GM21360 (cell line): ENCODE data around the gene VMO1.

Experiments
- ATAC-seq: cut with Tn5 transposase; IDR thresholded peaks from one replicate; pipeline ENCODE4 v1.9.1; 2021; ENCODE audit warnings: mild to moderate bottlenecking, moderate library complexity; ENCODE audit not compliant: unreplicated experiment

VMO1 gene

DNA sequence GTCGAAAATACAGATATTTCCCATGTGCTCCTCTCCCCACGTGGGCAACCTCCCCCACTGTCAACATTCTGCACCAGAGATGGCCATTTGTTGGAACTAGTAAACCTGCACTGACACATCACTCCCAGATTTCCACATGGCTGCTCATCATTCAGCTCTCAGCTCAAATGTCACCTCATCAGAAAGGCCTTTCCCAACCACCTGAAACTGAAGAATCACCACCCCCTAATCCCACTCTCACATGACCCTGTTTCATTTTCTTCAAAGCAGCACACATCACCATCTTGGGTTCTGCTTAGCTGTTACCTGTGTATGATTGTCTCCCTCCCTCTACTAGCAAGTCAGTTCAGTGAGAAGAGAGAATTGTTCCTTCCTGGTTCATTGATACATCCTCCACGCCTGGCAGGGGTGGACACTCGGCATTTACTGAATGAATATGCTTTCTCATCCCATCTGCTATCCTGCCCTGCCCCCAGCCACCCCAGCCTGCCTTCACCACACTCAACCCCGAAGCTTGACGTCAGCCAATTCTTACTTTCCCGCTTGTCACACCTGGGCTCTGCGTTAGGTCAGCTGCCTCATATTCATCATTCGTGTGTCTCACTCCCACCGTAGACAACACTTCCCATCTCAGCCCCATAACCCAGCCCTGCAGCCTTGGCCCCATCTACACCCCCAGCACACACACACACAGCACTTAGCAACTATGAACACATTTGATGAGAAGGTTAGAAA, 14.5 kb upstream of the VMO1 start:
- ATAC-seq, result no peak

DNA sequence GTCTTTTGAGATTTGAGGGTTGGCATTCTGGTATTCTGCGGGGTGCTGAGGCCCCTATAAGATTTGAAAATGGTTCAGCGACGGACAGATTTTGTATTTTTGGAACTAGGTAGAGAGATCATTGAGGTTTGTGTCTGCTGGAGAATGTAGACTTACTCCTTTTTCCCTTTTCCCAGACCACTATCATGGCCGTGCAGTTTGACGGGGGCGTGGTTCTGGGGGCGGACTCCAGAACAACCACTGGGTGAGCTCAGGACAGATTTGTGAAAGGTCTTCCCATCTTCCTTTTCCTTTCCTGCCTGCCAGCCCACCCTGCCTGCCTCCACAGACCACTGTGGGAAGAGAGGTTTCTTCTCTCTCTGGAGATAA, 10.4 kb upstream of the VMO1 start:
- ATAC-seq, result no peak

DNA sequence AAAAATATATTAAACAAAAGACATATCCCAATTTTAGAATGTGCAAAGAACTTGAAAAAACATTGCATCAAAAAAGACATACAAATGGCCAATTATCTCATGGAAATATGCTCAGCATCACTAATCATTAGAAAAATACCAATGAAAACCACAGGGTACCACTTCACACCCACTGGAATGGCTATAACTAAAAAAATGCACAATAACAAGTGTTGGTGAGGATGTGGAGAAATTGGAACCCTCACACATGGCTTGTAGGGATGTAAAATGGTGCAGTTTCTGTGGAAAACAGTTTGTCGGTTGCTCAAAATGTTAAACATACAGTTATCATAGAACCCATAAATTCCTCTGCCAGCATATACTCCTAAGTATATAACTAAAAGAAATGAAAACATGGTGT, 9.0 kb upstream of the VMO1 start:
- ATAC-seq, result no peak

DNA sequence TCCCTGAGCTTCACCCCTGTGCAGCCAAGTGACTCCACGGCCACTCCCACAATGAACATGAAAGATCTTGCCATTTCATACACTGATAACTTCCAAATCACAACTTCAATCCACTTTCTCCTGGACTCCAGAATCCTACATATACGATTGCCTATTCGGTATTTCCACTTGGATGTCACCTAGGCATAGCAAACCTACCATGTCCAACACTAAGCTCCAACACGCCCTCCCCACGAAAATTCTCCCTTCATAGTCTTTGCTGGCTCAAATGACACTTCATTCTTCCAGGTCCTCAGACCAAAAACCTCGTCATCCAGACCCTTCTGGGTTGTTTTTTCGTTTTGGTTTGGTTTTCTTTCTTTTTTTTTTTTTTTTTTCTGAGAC, 4.5 kb upstream of the VMO1 start:
- ATAC-seq, result no peak

DNA sequence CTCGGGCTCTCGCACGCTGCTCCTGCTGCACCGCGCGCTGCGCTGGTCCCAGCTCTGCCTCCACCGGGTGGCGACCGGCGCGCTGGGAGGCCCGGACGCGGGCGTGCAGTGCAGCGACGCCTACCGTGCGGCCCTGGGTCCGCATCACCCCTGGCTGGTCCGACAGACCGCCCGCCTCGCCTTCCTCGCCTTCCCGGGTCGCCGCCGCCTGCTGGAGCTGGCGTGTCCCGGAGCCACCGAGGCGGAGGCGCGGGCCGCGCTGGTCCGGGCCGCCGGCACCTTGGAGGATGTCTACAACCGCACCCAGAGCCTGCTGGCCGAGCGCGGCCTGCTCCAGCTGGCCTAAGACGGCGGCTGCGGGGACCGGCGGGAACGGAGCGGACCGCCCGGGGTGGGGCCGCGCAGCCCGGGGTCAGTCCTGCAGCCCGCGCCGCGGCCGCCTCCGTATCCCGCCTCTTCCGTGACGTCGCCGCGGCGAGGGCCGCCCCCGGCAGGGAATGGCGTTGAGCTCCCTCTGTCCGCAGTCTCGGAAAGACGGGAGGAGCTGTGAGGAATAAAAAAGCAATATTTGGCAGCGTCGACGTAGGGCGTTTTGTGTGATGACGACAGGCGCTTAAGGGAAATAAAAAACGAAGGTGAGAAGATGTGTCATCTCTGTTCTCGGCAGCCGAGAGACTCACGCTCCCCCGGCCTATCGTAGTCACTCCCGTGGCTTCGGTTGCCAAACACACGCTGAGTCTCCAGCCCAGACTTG, 4.0 kb upstream of the VMO1 start:
- ATAC-seq, result peak; percentile 87

DNA sequence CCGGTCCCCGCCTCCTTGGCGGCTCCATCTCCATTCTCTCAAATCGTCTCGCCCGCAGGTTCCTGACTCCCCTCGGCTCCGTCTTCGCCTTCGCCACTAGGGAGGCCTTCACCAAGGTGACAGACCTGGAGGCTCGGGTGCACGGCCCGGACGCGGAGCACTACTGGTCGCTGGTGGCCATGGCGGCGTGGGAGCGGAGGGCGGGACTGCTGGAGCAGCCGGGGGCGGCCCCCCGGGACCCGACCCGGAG, 3.5 kb upstream of the VMO1 start:
- no peak for ATAC-seq

DNA sequence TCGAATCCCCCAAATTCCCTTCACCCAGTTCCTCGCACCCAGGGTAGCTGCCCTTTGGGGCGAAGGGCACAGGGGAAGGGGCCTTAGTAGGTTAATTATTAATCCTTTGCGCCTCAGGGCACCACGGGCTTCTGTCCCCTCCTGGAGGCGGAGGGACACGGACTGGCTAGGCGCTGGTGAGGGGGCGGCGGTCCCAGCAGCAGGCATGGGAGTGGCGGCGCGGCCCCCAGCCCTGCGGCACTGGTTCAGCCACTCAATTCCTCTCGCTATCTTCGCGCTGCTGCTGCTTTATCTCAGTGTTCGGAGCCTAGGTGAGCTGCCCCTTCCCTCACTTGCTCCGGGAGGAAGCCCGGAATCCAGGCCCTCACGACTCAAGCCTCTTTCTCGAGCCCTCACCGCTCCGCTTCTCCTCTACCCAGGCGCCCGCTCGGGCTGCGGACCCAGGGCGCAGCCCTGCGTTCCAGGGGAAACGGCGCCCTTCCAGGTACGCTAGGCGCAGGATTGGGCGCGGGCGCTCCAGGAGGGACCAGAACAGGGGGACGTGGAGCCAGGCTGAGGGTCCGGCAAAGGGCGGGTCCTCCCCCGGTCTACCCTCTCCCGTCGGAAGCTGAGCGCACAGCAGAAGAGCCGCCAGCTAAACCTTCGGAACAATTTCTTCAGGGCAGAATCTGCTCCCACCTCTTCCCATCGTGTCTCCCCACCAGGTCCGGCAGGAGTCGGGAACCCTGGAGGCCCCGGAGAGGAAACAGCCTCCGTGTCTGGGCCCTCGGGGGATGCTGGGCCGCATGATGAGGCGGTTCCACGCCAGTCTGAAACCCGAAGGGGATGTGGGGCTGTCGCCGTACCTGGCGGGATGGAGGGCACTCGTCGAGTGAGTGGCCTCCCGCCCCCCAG, 2.9 kb upstream of the VMO1 start, which contains the start of gene GLTPD2:
TSS of gene GLTPD2 (plus strand) at position 158 of the 894 bp plus-strand sequence. CDS start at position 206, 48 bp downstream.
- no peak for ATAC-seq

DNA sequence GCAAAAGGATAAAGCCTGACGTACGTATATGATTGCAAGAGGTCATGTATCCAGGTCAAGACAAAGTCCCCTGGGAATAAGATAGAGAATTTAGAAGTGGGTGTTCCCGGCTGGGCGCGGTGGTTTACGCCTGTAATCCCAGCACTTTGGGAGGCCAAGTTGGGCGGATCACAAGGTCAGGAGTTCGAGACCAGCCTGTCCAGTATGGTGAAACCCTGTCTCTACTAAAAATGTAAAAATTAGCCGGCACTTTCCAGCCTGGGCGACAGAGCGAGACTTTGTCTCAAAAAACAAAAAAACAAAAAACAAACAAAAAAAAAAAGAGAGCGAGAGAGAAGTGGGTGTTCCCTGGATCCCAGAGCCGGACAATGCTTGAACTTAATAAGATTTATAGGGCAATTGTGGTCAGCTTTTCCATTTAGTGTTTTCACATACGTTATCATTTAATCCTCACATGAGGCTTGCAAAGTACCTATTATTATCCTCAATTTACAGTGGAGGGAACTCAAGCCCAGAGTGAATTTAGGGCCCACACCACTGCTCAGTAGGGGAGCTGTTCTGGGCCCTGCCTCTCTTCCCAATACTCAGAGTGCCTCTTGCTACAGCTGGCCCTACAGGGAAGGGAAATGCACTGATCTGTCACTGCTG, 2.1 kb upstream of the VMO1 start:
- ATAC-seq, result no peak

DNA sequence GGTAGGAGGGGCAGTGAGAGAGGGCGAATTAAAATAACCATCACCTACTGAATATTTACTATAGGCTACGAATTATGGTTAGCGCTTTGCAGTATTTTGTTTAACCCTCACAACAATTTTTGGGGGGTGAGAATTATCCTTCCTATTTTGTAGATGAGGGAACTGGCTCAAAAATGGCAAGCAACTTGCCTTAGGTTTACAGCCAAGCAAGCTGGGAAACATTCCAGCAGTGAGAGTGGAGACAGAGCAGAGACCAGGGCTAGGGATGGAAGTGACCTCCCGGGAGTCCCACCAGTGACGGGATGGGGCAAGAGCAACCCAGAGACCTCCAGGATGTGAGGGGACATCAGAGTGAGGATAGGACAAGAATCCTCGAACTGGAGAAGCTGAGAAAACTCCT, 352 bp upstream of the VMO1 start:
- no peak for ATAC-seq

DNA sequence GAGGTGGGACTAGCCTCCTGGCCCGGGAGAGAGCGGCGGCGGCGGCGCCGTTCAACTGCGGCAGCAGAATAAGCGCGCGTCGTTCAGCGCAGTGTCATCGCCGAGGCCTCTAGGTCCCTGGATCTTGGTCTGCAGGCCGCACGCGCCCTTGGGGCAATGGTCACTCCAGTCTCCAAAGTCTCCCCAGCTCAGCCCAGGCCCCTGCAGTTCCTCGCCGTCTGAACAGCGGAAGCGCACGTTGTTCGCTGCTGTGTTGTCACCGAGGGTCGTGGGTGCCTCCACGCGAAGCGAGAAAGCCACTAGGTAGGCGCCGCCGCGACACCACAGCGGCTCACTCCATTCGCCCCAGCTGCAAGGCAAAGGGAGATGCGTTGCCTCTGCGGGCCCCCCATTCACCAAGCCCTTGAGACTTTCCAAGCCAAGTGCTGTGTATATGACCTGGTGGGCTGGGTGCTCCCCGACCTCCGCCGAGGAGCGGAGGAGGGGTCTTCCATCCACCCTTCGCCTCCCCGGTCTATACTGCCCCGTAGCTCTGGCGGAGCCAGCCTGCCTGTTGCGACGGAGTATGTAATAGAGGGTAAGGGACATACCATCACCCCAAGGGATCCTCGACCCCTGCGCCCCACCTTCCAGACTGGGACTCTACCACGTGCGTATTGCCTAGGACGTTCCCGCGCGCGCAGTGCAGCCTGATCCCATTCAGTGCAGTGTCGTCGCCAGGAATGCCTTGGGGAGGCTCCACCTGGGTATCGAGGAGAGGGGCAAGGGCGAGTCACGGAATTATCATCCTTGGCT, 656 bp downstream of the VMO1 start:
- ATAC-seq, result no peak

DNA sequence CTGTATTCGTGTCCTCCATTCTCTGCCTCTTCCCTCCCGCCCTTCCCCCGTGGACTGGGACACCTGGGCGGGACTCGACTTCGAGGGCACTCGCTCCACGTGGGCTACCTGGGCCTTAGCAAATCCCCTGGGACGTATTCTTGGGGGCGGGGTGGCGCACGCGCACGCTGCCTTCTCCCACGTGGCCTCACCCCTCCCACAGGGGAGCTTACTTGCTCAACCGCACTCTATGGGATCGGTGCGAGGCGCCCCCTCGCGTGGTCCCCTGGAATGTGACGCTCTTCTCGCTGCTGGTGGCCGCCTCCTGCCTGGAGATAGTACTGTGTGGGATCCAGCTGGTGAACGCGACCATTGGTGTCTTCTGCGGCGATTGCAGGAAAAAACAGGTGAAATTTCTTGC, 3.5 kb downstream of the VMO1 start:
- no peak for ATAC-seq

DNA sequence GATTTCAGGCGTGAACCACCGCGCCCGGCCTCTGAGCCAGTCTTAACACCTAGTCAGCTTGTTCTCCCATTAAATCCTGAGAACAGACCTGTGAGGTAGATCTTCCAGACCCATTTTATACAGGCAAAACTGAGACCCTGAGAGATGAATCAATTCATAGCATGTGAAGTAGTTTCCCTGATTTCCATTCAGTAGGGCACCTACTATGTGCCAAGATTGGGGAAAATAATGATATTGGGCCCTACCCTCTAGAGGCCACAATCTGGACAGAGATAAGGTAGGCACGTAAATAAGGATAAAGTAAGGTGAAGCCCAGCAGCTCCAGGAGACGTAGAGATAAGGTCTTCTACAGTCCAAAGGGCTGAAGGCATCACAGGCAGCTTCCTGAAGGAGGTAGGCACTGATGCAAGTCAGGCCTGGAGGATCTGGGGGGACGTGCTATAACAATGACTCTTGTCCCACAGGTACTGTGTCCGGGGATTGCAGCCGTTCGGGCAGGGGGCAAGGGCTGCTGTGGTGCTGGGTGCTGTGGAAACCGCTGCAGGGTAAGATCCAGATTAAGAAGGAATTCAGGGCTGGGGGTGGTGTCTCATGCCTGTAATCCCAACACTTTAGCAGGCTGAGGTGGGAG, 5.7 kb downstream of the VMO1 start:
- ATAC-seq, result no peak

DNA sequence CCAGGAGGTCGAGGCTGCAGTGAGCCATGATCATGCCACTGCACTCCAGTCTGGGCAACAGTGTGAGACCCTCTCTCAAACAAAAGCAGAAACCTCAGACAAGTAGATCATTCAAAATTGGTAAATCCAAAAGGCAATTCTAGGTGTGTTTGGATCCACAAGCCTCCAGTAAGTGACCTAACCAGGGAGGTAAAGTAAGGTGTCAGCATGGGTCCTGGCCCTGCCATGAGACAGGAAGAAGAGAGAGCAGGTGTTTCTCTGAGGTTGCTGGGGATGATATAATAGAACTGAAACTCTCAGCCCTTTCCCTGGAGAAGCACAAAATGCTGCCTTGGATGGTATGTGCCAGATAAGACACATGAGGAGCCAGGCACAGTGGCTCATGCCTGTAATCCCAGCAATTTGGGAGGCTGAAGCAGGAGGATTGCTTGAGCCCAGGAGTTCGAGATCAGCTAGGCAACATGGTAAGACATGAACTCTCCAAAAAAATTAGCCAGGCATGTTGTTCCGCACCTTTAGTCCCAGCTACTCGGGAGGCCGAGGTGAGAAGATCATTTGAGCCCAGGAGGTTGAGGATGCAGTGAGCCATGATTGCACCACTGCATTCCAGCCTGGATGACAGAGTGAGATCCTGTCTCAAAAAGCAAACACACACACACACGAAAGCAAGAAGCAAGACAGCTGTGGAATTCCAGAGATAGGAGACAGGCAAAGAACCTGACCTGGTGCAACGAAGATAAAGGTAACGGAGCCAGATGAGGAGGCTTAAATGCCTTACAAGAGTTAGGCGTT, 8.0 kb downstream of the VMO1 start:
- no peak for ATAC-seq

DNA sequence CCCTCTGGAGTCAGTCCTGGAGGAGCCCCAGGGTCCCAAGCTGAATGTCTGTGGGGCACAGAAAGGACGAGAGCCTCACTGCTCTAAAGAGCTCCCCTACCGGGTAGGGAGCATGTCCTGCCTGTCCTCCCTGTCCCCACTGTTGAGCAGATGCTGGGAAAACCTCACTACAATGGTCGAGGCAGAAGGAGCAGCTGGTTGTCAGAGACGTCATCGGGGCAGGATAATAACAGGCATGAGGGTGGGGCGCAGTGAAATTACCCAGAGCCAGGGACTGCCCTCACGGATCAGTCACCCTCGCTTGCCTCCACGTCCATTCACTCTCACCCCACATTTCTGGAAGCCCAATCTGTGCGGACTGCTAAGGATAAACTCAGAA, 13.9 kb downstream of the VMO1 start:
- no peak for ATAC-seq

DNA sequence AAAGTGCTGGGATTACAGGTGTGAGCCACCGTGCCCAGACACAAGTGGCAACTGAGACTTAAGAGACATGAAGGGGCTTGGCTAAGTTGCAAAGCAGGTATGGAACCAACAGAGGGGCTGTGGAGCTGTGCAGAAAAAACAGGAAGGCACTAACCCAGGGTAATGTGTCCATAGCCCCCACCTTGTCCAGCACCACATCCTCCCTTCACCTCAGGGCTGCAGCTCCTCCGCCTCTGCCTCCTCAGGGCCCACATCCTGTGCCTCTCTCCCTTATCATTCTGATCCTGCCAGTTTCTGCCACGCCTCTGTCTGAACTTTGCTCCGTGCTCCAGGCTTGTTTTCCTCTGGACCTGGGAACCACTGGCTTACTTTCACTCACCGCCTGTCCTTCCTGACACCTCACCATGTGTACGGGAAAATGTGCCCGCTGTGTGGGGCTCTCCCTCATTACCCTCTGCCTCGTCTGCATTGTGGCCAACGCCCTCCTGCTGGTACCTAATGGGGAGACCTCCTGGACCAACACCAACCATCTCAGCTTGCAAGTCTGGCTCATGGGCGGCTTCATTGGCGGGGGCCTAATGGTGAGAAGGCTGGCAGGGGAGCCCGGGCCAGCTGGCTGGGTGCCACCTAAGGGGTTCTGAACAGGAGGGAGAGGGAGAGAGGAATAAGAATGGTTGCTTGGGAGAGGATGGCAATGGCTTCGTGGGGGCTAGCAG, 14.5 kb downstream of the VMO1 start, which contains the start of gene TM4SF5:
TSS of gene TM4SF5 (plus strand) at position 368 of the 716 bp plus-strand sequence. CDS start at position 405, 37 bp downstream.
- ATAC-seq, result no peak

DNA sequence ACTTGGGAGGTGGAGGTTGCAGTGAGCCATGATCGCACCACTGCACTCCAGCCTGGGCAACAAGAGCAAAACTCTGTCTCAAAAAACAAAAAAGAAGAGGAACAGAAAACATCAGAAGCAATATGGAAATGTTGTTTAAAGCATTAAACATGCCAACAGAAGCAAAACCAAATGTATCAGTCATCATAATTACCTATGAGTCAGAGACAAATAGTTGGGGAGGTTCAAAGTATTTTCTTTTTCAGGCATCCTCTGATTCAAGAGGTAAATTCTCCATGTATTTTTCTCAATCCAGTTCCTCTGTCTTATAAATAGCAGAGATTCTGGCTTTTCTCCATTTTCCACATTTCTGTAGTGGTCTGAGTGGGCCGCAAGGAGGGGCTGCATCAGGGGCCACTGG, 16.5 kb downstream of the VMO1 start:
- no peak for ATAC-seq

DNA sequence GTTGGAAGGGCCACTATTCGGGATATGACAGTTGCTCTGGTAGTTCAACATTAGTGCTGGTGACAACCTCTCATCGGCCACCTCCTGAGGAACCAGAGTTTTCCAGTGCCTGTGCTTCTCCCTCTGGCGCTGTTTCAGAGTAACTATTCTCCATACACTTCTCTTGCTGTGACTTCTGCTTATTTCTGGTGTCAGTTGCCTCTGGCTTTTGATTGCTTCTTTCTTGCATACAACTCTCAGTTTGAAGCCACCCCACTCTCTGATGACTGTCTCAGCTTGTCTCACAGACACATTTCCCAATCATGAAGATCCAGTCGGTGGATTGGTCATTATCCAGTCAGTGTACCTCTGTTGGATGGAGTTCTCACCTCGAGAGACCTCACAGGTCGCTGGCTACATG, 17.9 kb downstream of the VMO1 start:
- no peak for ATAC-seq

DNA sequence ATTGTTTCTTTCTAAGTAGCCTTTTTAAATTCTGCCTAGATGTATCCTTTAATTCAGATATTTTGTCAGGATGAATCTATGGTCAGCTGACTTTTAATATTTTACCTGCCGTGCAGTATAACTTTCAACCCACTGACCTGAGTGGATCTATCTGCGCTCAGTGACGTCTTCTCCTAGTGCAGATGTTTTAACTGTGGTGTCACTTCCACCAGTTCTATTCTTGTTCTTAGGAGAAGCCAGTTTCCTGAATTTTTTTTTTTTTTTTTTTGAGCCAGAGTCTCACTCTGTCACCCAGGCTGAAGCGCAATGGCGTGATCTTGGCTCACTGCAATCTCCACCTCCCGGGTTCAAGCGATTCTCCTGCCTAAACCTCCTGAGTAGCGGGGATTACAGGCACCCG, 19.4 kb downstream of the VMO1 start:
- ATAC-seq, result no peak

DNA sequence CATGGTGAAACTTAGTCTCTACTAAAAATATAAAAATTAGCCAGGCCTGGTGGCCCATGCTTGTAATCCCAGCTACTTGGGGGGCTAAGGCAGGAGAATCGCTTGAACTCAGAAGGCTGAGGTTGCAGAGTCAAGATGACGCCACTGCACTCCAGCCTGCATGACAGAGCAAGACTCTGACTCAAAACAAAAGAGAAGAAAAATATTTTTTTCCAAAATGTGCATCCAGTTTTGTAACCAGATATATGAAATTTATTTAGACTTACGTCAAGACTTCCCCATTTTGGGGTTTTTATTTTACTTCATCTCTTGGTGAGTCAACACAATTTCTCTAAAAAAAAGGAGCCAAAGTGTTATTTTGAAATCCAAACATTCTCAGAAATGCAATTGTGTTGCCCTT, 20.0 kb downstream of the VMO1 start:
- ATAC-seq, result no peak
